ENCODE measurements around the gene LRFN2.

Gene LRFN2

DNA sequence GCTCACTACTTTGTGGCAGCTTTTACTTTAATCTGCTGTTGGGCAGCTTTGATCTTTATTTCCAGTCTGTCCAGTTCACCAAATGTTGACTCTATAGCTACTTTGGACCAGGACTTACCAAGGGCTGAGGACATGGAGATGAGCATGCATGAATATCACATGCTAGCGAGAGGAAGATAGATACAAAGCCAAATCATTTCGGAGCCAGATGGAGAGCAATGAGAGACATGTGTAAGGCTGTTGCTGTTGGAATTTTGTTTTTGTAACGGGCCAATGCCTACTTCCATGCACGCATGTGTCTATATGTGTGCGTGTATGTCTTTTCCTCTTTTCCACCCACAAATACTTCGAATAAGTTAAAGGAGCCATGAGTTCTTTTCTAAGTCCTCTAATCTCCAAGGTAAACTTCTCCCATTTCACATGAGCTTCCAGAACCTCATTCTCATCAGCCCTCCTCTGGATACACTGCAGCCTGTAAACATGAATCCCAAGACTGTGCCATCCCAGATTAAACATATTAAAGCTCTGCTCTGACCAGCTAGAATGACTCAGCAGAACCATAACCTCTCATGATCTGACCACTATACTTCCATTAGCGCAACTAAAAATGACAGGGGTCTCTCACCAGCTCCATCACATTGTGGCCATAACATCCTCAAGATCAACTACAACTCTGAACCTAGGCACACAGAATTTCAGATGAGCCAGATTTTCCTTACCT, 160.7 kb downstream of the LRFN2 start:
- DNase-seq, result no peak

DNA sequence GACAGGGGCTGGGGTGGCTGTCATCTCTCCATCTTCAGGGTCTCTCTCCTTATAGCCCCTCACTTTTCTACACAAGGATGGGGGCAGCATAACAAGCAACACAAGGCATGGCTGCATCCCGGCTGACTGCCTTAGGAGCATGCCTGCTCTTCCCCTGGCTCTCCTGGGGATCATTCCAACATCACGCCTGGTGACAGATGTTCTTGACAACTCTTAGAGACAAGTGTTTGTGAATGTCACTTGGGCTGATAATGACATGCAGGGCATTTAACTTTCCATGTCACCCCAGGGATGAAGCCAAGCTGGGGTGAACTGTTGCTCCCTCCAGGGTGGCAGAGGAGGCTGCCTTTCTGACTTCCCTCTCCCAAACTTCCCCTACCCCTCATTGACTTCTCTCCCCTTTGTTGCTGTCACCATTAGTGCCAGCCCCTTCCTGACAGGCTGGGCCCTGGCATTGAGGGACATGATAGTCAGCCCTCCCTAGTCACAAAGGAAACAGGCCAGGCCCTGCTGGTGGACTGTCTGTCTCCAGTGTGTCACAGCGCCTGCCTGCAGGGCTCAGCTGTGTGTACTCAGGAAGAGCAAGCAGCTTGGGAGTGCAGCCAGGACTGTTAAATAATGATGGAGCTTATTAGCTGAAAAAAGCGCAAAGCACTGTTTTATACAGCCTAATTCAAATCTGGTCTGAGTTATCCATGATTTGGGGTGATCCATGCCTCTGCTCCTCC, 161.8 kb downstream of the LRFN2 start:
- DNase-seq, result no peak

DNA sequence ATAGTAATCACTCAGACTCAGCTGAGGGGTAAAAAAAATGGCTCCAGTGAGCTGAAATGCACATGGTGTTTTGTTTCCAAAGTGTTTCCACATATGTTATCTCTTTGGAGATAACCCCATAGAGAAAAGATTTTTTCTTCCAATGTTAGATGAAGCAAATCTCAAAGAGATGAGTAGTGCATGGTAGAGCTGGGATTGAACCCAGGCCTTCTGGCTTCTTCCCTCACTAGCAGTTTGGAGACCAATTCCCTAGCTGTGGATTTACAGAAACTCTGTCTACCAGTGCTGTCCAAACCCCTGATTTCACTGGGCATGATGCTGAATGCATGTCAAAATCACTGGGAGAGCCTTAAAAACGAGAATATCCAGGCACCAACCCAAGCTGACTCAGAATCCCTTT, 165.1 kb downstream of the LRFN2 start:
- no peak for DNase-seq

DNA sequence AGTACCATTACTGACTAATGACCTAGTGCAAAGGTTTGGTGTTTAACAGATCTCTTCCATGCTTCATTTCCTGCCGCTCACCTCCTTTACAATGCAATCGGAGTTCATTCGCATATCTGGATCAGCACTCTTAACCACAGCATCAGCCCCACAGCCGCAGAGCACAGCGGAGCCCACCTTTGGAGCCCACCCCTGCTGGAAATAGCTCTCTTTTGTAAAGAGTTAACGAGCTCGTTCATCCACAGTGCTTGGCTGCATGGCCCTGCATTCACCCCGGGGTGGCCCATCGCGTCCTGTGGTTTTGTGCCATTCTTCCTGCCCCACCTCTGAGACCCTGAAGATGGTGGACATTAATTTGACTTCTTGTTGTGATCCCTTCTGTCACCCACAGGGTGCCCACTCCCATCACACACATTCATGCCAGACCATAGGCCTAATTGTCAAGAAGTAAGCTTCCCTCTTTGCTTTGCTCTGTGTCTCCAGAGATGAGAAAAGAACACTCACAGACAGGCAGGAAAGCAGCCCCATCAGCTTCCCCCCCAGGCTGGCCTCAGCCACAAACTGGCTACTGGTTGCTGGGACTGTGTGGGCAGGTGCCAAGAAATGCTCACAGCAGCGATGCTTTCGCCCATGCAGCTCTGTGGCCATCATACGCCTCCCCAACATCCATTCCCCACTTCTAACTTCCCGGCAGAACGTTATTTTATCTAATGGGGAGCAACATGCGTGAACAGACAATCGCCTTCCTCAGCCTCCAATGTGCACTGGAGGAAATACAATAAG, 167.0 kb downstream of the LRFN2 start:
- DNase-seq, result no peak

DNA sequence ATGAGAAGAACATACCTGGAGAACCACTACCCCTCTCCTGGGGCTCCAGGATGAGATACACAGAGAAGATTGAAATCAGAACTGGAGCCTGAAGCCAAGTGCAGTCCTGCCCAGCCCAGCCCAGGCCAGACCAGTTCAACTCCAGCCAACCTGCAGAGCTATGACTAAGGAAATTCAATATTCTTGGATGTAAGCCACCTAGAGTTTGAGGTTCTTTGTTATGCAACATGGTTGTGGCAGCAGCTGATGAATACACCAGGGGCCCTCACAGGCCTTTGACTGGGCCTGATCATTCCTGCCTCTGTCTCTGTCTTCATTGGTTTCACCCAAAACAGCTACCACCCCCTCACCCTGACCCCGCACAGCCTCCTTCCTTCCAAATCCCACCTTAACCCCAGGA, 167.8 kb downstream of the LRFN2 start:
- DNase-seq, result no peak

DNA sequence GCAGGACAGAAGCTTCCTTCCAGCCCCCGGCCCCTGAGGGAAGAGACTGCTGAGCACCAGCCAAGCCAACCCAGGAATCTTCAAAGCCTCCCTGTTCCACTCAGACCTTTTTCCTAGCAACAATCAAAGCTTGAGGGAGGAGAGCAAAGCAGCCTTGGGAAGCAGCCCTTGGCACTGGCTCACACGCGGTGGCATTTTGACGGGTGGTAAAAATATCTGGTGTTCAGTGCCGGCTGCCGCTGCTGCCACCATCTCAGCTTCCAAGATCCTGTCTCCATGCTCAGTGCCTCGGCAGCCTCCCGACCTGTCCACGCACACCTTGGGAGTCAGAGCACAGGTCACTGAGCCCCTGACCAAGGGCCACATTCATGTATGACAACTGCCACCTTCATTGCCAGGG, 170.1 kb downstream of the LRFN2 start:
- DNase-seq, result no peak

DNA sequence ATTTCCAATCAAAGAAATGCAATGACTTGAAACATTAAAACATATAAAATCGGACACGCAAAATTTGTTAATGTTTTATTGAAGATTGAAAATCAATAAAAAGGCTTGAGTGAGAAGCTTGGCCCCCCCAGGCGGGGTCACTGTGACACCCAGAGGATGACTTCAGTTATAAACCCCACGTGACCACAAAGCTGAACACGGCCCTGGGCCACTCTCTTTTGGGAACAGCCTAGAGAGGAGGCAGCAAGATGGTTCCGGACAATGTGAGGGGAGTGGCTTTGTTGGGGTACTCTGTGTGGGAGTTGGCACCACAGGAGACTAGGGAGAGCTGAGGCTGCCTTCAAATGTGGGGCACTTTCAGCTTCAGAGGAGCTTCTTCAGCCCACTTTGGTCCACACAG, 172.5 kb downstream of the LRFN2 start:
- DNase-seq, result no peak

DNA sequence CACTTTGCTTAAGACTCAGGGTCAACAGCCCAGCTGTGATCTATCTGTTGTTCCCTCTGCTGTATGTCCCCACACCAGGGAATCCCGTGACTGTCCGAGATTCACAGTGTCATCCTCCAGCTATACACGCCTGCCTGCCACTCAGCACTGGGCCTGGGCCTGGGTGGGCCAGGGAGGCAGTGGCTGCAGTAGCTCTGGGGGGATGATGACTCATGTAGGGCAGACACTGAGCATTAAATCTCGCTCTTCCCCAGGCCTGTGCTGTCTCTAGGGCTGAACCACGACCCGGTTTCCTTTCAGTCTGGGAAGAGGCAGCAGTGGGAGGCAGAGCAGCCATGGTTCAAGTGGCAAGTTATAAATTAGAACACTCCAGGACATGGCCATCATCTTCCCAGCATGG, 173.9 kb downstream of the LRFN2 start:
- no peak for DNase-seq

DNA sequence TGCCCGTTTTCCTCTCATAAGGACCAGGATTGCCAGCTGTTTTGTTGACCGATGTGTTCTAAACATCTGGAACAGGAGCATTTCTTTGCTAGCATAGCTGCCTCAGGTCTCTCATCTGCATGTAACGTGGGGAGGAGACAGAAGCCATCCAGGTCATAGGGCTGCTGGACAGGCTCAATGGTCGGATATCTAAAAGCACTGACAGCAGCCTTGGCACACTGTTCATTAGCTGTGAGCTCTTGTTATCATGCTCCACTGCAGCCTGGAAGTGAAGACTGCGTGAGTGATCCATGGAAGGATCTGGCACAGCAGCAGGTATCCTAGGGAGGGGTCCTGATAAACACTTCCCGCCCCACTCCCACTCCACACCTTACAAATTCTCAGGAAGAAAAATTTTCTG, 175.3 kb downstream of the LRFN2 start:
- no peak for DNase-seq

DNA sequence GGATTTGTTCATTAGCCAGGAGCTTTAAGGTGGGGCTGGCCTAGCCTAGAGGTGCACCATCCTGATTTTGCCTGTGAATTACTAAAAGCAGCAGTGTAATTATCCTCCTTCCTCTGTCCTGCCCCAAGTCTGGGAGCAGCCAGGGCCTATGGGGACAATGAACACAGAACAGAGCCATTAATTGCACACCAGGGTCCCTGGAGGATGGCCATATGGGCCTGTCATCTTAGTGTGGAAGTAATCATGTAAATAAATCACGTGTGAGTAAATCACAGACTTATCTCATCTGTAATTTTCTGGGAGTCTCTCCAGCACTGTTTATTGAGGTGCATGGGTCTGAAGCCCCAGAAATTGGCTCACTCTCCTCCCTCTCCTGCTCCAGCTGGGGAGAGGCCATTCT, 176.3 kb downstream of the LRFN2 start:
- no peak for DNase-seq

DNA sequence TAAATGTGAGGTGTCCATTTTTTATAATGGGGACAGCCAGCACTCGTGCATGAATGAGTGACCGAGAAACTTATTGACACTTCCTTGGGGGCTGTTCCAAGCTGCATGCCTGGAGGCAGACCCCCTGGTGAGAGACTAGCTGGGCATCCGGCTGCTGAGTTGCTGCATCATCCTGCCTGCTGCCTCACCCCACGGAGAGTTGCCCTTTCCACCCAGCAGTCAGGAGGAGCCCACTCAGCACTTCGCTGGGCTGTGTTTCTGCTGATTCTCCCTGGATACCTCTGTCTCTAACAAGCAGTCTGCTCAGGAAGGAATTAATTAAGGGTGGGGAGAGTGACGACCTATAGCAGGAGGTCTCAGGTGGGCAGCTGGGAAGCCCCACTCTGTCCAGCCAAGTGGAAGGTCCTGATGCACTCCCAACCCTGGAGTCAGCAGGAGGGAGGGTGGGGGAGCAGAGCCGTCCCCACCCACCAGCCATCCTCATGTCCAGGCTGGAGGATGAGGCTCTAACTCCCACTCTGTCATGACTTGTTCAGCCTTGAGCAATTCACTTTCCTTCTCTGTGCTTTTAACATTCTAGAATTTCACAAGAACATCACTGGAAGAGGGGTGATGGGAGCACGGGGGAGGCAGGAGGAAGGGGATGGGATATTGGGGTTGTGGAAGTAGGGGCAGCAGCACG, 177.3 kb downstream of the LRFN2 start:
- no peak for DNase-seq

DNA sequence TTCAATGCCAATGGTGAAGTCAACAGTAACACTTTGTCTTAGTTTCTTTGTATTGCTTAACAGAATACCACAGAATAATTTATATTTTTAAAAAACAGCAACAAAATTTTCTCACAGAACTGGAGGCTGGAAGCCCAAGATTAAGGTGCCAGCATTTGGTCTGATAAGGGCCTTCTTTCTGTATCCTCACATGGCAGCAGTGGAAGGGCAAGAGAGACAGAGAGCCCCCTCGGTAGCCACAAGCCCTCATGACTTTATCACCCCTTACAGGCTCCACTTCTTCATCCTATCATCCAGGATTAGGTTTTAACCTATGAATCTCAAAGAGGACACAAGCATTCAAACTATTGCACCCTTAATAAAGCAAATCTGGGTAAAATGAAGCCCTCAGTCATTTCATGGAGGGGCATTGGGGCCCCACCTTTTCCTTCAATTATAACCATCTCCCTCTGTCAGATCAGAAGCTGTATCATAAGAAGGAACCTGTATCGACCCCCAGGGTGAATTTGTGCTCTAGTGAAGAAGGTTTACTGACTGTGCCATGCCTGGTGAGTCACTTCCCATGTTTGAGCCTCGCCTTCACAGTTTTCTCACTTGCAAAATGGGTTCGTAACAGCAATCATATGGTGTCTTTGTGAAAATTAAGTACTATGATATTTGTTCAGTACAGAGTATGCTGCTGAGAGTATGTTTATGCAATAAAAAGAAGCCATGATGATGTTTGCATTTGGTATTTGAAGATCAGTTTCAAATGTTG, 178.2 kb downstream of the LRFN2 start:
- no peak for DNase-seq

DNA sequence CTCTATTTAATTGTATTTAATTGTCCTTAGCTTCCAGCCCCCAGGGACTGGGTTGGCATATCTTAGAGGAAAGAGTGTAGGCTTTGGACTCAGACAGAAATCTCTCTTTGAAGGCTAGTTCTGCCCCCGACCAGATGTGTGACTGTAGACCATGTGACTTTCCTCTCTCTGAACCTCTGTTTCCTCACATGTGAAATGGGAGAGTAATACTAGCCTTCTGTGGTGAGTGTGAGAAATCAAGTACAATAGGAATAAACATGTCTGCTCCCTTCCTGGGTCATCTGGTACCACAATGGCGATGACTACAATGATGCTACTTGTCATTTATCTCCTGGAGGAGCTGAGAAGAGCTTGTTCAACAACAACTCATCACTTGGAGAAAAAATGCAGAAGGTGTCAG, 179.9 kb downstream of the LRFN2 start:
- no peak for DNase-seq

DNA sequence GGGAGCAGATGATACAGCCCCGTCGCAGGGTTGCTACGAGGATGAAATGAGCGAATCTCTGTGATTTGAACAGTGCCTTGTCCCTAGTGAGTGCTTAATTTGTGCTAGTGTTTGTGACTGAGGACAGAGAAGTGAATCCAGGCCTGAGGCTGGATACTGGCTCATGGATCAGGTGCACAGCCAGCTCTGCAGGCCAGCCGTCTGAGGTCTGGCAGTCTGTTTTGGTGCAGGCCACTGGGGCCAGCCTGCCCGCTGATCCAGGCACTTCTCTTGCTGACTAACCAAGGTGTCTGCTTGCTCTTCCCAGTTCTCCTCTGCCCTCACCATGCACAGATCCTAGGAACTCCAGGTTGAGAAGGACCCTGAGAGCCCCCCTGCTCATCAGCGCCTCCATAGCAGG, 181.0 kb downstream of the LRFN2 start:
- no peak for DNase-seq

DNA sequence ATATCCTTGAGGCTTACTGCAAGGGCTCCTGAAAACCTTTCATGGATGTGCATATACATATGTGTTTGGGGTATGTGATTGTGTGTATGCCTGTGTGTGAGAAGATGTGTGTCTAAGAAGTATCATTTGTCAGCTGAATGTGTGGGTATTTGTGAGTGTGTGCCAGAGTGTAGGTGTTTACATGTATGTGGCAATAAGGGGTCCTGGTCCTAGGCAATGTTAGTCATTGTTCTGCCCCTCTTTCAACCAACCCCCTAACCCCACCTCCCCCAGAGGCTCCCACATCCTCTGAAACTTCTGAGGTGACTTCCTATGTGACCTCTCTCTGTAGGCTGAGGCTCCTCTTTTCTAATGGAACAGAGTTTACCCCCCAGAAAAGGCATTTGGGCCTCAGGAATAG, 186.4 kb downstream of the LRFN2 start:
- no peak for DNase-seq

DNA sequence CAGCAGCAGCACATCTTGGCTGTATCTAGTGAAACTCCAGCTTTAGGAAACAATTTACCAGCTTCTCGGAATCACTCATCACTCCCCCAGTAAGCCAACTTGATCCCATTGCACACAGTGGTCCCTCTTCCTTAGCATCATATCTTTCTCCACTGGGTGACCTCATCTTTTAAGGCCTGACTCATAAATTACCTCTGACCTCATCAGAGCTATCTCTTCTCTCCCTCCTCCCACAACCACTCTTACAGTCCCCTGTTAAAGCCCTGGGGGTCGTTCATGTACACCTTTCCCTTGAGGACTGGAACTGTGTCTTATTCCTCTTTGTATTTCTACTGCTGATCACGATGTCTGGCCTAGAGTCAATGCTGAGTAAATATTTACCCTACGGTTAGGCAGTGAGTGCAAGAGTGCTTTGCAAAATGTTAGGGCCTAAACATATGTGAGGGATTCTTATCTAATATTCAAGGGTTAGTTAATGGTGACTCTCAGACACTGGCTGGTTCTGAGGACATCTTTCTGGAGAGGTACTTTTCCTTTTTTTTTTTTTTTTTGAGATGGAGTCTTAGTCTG, 187.2 kb downstream of the LRFN2 start:
- DNase-seq, result no peak

DNA sequence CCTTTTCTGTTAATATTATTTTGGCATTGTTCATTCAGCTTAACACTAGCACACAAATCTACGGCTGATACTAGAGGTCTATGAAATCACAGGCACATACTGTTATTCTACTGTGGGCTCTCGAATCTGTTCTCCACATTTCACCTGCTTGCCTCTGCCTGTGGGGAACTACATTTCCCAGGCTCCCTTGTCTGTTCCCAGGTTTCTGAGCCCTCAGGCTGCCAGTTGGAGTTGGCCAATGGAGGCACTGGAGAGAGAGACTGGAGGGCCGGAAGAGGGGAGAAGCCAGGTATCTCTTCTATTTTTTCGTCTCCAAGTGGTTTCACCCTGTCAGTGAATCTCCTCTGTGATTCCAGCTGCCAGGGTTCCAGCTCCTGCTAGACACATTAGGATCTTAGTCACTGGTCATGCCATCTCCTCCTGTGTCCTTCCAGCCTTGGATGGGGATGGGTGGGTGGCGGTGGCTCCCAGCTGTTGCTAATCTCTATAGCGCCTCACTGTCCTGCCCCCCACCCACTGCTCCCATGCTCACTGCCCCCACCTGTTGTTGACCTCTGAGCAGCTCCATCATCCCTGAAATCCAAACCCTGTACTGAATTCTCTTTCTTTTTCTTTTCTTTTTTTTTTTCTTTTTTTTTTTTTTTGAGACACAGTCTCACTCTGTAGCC, 188.2 kb downstream of the LRFN2 start:
- DNase-seq, result no peak

DNA sequence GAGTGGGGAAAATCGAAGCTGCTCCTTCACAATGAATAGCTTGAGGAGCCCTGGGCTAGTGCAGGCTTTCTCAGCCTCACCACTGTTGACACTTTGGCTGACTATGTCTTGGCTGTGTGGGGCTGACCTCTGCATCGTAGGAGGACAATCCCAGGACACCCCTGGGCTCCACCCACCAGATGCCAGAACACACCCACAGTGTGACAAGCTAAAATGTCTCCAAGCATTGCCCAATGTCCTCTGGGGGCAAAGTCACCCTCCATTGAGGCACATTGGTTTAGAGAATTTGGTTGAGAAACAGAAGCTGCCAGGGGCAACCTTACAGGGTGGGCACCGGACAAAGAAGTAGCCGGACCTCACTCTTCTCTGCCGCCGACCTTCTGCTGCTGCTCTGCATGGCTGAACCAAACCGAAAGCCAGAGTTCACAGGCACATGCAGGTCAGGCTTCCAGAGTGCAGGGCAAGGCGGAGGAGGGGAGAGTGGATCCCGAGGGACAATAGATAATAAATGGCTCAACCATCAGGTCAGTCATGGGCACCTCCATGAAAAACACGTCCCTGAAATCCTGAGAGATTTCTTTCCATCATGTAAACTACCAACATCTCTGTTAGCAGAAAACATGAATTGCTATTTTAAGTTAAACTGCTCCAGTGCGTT, 189.0 kb downstream of the LRFN2 start:
- no peak for DNase-seq

DNA sequence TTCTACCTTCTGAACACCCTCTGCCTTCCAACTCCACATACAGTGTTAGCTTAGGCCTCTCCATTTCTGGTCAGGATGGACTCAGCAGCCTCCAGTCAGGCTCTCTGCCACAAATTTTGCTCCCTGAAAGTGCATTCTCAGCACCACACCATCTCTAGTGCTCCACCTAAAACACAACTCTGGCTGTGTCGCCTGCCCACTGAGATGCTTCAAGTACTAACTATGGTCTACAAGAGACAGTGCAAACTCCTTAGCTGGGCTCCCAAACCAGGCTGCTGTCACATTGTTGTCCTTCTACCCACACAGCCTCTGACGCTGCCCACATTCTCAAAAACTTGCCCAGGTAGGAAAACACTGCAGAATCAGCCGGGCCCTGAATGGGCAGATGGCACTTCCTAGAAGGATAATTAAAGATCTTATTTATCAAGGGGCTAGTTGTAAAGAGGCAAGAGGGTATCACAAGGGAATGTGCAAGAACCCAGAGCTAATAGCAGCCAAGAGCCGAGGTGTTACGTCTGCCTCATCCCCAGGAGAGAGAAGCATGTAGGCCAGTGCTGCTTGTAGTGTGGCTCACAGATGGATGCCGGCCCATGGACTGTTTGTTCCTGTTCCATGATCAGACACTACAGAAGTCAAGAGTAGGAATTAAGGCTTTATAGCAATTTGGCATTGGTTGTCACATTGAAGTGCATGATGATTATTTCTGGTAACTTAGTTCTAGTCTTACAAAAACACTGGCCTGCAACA, 189.7 kb downstream of the LRFN2 start:
- DNase-seq, result no peak

DNA sequence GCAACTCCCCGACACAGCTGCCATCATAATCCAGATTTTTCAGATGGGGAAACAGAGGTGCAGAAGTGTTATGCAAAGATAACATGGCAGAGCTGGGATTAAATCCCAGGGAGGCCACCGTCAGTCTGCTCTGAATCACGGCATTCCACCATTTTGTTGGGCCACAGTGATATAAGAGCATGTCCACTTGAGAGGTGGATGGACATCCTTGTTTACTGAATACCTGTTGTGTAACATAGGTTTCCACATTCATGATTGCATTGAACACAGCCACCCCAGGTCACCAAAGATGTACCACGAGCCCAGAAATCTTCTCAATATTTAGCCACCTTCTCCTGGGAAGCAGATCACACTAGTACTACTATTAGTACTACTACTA, 191.5 kb downstream of the LRFN2 start:
- no peak for DNase-seq
